Fibroblast of lung (primary cell): ENCODE data around the gene CDC42EP5. TPM values are rescaled to one million over a fixed set of nuclear protein-coding genes. Genes with fewer than 3 reads are reported as not detected.
"Not testable (repeated sequence)": the region's sequence is repeated elsewhere in the genome, so short reads cannot be mapped to it uniquely, and the experiment has no call there.

ENCODE experiments used
- DNase-seq, 2 donors: peaks; one replicate each; pipeline versions ENCODE4 v3.0.0 to v3.0.0-alpha.2; 2010; ENCODE audit warnings: low read depth in 2 of 2
- H2AFZ ChIP-seq: 2 replicates; pipeline ENCODE4 v1.5.1; 2012; ENCODE audit warnings: low read length, control low read depth, inconsistent platforms
- H3K27ac ChIP-seq: 2 replicates; pipeline ENCODE4 v1.5.1; 2011; ENCODE audit warnings: low read length, control low read depth; ENCODE audit not compliant: insufficient read depth
- H3K27me3 ChIP-seq: 2 replicates; pipeline ENCODE4 v1.5.1; 2011; ENCODE audit warnings: mild to moderate bottlenecking, low read length; ENCODE audit not compliant: control insufficient read depth, insufficient read depth
- H3K36me3 ChIP-seq: 2 replicates; pipeline ENCODE4 v1.5.1; 2011; ENCODE audit warnings: low read length; ENCODE audit not compliant: control insufficient read depth, insufficient read depth
- H3K4me1 ChIP-seq: 2 replicates; pipeline ENCODE4 v1.5.1; 2011; ENCODE audit warnings: low read length; ENCODE audit not compliant: control insufficient read depth, insufficient read depth; ENCODE audit errors: extremely low read depth
- H3K4me2 ChIP-seq: 2 replicates; pipeline ENCODE4 v1.5.1; 2011; ENCODE audit warnings: low read length, control low read depth; ENCODE audit not compliant: insufficient read depth; ENCODE audit errors: extremely low read depth
- H3K4me3 ChIP-seq, 4 experiments: fragments of 200-600 bp in 1 of 4; sonication (generic) in 1 of 4; replicated peaks in 1 of 4; 2 replicates each; pipeline ENCODE4 v1.5.1; 2011 to 2016; ENCODE audit warnings: low read length in 4 of 4, low read depth in 3 of 4, mild to moderate bottlenecking in 3 of 4, control low read depth in 2 of 4, inconsistent platforms in 1 of 4, mixed read lengths in 1 of 4; ENCODE audit not compliant: insufficient read depth in 1 of 4; ENCODE audit errors: control extremely low read depth in 1 of 4
- H3K79me2 ChIP-seq: 2 replicates; pipeline ENCODE4 v1.5.1; 2012; ENCODE audit warnings: mild to moderate bottlenecking, low read length, inconsistent platforms; ENCODE audit not compliant: control insufficient read depth, insufficient read depth
- H3K9ac ChIP-seq: 2 replicates; pipeline ENCODE4 v1.5.1; 2011; ENCODE audit warnings: mild to moderate bottlenecking, low read length, control low read depth; ENCODE audit not compliant: insufficient read depth
- H3K9me3 ChIP-seq: 2 replicates; pipeline ENCODE4 v1.5.1; 2012; ENCODE audit warnings: low read depth, low read length; ENCODE audit not compliant: control insufficient read depth, insufficient read depth
- H4K20me1 ChIP-seq: 2 replicates; pipeline ENCODE4 v1.5.1; 2011; ENCODE audit warnings: low read length; ENCODE audit not compliant: control insufficient read depth, insufficient read depth; ENCODE audit errors: extremely low read depth
- CTCF ChIP-seq, 2 donors: IDR thresholded peaks in 1 of 2; conservative IDR thresholded peaks in 1 of 2; 1 replicate in 1 of 2; 2 replicates in 1 of 2; pipeline ENCODE4 v1.5.1; 2011 to 2012; ENCODE audit warnings: low read length in 2 of 2, control low read depth in 1 of 2, inconsistent platforms in 1 of 2, low read depth in 1 of 2, mild to moderate bottlenecking in 1 of 2
- EZH2 ChIP-seq: IDR thresholded peaks from 2 replicates; pipeline ENCODE4 v1.5.1; 2012; ENCODE audit warnings: low read length, control low read depth, mild to moderate bottlenecking; ENCODE audit errors: missing control alignments
- polyA plus RNA-seq, 2 donors: library from polyadenylated mRNA; depleted of rRNA in 1 of 2; stranded (reverse) in 1 of 2; unstranded in 1 of 2; fragments of >200 nt; gene quantifications; 2 replicates each; pipeline ENCODE4 v1.2.1, GENCODE V29; 2011 to 2012; ENCODE audit warnings: missing spikeins in 1 of 2
- total RNA-seq: library from RNA; depleted of rRNA; stranded (reverse); fragments of >200 nt; gene quantifications from 2 replicates; pipeline ENCODE4 v1.2.1, GENCODE V29; 2014

CDC42EP5 gene
- total and polyA plus RNA-seq, 2 donors (not counting 1 experiment from before 2014, with no cell fraction given): 7.2 to 14.7 TPM

- H4K20me1 ChIP-seq: no peaks in the 10 kb centered on the region
- H3K9ac ChIP-seq: peak within 1 kb of the TSS; percentile 92
- TF ChIP-seq EZH2 (no peak), CTCF (conservative IDR thresholded peaks at IDR 0.05 in 1 of 2, IDR thresholded peaks at IDR 0.05 in 1 of 2; ENCODE audit: low read depth in 1 of 2, low read length in 2 of 2) (no peak)
These were observed 24.1 kb downstream of the CDC42EP5 start, which contains the start of gene LENG8 for GRCh38 chr19:54448774-54449700. TSS of gene LENG8 (plus strand) at chr19:54449199. CDS start at chr19:54451345, 2,146 bp downstream.

GRCh38 chr19:54448040-54448773, 24.9 kb downstream of the CDC42EP5 start:
- Histone ChIP-seq H3K79me2 (peaks cover 59% of the 10 kb centered on the region), H3K4me2 (peak overlapping the region; percentile 46), H3K27me3 (no peaks in the 10 kb centered on the region), H3K9me3 (no peaks in the 10 kb centered on the region), H3K36me3 (peaks cover 16% of the 10 kb centered on the region), H2AFZ (peak overlapping the region; percentile 3), H3K4me1 (peaks cover 7% of the 10 kb centered on the region), H3K4me3 (peak overlapping the region; percentile 76 to 98 (median 90)), H3K27ac (peak overlapping the region; percentile 98), H3K9ac (peak overlapping the region; percentile 92), H4K20me1 (no peaks in the 10 kb centered on the region)
- peak; percentile 60 to 61 for DNase-seq
- no peak for TF ChIP-seq EZH2
- TF ChIP-seq CTCF (conservative IDR thresholded peaks at IDR 0.05 in 1 of 2, IDR thresholded peaks at IDR 0.05 in 1 of 2; ENCODE audit: low read depth in 1 of 2, low read length in 2 of 2): no peak

More at GRCh38 chr19:54448774-54449700, 24.1 kb downstream of the CDC42EP5 start, which contains the start of gene LENG8:
- Histone ChIP-seq H3K4me3 (peak within 1 kb of the TSS; percentile 76 to 98 (median 90)), H3K36me3 (peaks cover 24% of the 10 kb centered on the region), H3K27ac (peak within 1 kb of the TSS; percentile 98), H3K79me2 (peaks cover 68% of the 10 kb centered on the region), H3K4me1 (peaks cover 7% of the 10 kb centered on the region), H3K4me2 (peak within 1 kb of the TSS; percentile 89), H3K27me3 (no peaks in the 10 kb centered on the region), H3K9me3 (no peaks in the 10 kb centered on the region), H2AFZ (peak within 1 kb of the TSS; percentile 27)
- peak; percentile 99 for DNase-seq

- H3K27ac ChIP-seq, H3K36me3 ChIP-seq, H3K9ac ChIP-seq, H3K4me1 ChIP-seq, H3K27me3 ChIP-seq, H3K4me3 ChIP-seq, DNase-seq, H4K20me1 ChIP-seq, H3K9me3 ChIP-seq, H2AFZ ChIP-seq: not testable (repeated sequence)
- Histone ChIP-seq H3K4me2 (peak overlapping the region; percentile 5), H3K79me2 (peaks cover 41% of the 10 kb centered on the region)
These were observed 26.7 kb downstream of the CDC42EP5 start for GRCh38 chr19:54446349-54446748.
